ENCODE measurements around the gene SCRT2.
"Not testable (repeated sequence)": the region's sequence is repeated elsewhere in the genome, so short reads cannot be mapped to it uniquely, and the experiment has no call there.

DNA sequence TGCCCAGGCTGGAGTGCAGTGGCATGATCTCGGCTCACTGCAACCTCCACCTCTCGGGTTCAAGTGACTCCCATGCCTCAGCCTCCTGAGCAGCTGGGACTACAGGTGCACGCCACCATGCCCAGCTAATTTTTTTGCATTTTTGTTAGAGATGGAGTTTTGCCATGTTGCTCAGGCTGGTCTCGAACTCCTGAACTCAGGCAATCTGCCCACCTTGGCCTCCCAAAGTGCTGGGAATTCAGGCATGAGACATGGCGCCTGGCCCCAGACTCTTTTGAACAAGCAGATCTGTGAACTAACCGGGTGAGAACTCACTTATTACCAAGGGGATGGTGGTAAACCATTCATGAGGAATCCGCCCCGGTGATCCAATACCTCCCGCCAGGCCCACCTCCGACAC lies 18.2 kb upstream of the SCRT2 start:
- TF ChIP-seq EZH2 (IDR thresholded peaks at IDR 0.05; ENCODE audit: borderline replicate concordance, low read depth, low read length, severe bottlenecking); POLR2AphosphoS5 (IDR thresholded peaks at IDR 0.05; ENCODE audit: insufficient read depth, low read depth, low read length); POLR2A (IDR thresholded peaks at IDR 0.05; ENCODE audit: low read depth, low read length); MYC (IDR thresholded peaks at IDR 0.05; ENCODE audit: low read depth, low read length); GATA2 (IDR thresholded peaks at IDR 0.05; ENCODE audit: insufficient read depth, insufficient read length, low read depth, low read length): not testable (repeated sequence)
- TF ChIP-seq, protein P1, sequence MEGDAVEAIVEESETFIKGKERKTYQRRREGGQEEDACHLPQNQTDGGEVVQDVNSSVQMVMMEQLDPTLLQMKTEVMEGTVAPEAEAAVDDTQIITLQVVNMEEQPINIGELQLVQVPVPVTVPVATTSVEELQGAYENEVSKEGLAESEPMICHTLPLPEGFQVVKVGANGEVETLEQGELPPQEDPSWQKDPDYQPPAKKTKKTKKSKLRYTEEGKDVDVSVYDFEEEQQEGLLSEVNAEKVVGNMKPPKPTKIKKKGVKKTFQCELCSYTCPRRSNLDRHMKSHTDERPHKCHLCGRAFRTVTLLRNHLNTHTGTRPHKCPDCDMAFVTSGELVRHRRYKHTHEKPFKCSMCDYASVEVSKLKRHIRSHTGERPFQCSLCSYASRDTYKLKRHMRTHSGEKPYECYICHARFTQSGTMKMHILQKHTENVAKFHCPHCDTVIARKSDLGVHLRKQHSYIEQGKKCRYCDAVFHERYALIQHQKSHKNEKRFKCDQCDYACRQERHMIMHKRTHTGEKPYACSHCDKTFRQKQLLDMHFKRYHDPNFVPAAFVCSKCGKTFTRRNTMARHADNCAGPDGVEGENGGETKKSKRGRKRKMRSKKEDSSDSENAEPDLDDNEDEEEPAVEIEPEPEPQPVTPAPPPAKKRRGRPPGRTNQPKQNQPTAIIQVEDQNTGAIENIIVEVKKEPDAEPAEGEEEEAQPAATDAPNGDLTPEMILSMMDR (IDR thresholded peaks at IDR 0.05; ENCODE audit: extremely low read depth in 1 of 2, insufficient read depth in 1 of 2, low read depth in 1 of 2, low read length in 2 of 2) = not testable (repeated sequence)
- TF ChIP-seq, protein P2, sequence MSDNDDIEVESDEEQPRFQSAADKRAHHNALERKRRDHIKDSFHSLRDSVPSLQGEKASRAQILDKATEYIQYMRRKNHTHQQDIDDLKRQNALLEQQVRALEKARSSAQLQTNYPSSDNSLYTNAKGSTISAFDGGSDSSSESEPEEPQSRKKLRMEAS (IDR thresholded peaks at IDR 0.05; ENCODE audit: insufficient read depth, insufficient read length) = not testable (repeated sequence)

Measured in endothelial cell of umbilical vein (primary cell).